ENCODE measurements around the gene NXPH3. TPM values are rescaled to one million over a fixed set of nuclear protein-coding genes. Genes with fewer than 3 reads are reported as not detected.

NXPH3 gene
- total and polyA plus RNA-seq, 9 of the 15 experiments (the other 6 are each of a cell fraction or from before 2014, with no cell fraction given): 0.04 to 0.27 (median 0.07) TPM; not detected in 2

- no peak for TF ChIP-seq NKRF (IDR thresholded peaks at IDR 0.05; ENCODE audit: borderline replicate concordance)
- TF ChIP-seq ZKSCAN8 (CRISPR knock-in tag; IDR thresholded peaks at IDR 0.05): no peak
- 0 out of 4 replicates have a peak, but pooled peaks of 1 of the 2 experiments have one; percentile 21 for TF ChIP-seq NONO (IDR thresholded peaks at IDR 0.05; ENCODE audit: low read depth in 2 of 2, low read length in 1 of 2)
- TF ChIP-seq MAZ (CRISPR knock-in tag; conservative IDR thresholded peaks at IDR 0.05 in 1 of 2, IDR thresholded peaks at IDR 0.05 in 1 of 2): peak in 1 of 2 experiments; percentile 79; a peak in 3 of 4 replicates
- TF ChIP-seq JUND (IDR thresholded peaks at IDR 0.05; ENCODE audit: borderline replicate concordance, low read depth, low read length): 0 out of 2 replicates have a peak, but pooled peaks have one; percentile 8
- TF ChIP-seq JUND (tag; IDR thresholded peaks at IDR 0.05; ENCODE audit: borderline replicate concordance, low read depth, low read length): no peak; the same call in 2 of the 3 replicates
- TF ChIP-seq GTF2E2 (tag; IDR thresholded peaks at IDR 0.05): no peak
- TF ChIP-seq NR2F6 (CRISPR knock-in tag; IDR thresholded peaks at IDR 0.05): no peak
- no peak for TF ChIP-seq ZNF589 (CRISPR knock-in tag; IDR thresholded peaks at IDR 0.05; ENCODE audit: low read depth)
- no peak for TF ChIP-seq TRIM28 (IDR thresholded peaks at IDR 0.05)
- TF ChIP-seq PKNOX1 (IDR thresholded peaks at IDR 0.05): 0 out of 2 replicates have a peak, but pooled peaks have one; percentile 10
- TF ChIP-seq ZBTB33 (CRISPR knock-in tag; IDR thresholded peaks at IDR 0.05): peak; percentile 70; the same call in 1 of the 2 replicates
- no peak for TF ChIP-seq CBX2 (IDR thresholded peaks at IDR 0.05; ENCODE audit: insufficient read depth, low read length, poor library complexity, severe bottlenecking)
- no peak for TF ChIP-seq ZNF224 (CRISPR knock-in tag; IDR thresholded peaks at IDR 0.05)
- TF ChIP-seq SMAD4 (CRISPR knock-in tag; conservative IDR thresholded peaks at IDR 0.05): no peak
- peak; percentile 99 for TF ChIP-seq STAG1 (CRISPR knock-in tag; IDR thresholded peaks at IDR 0.05; ENCODE audit: borderline replicate concordance)
- no peak for TF ChIP-seq KLF6 (CRISPR knock-in tag; IDR thresholded peaks at IDR 0.05; ENCODE audit: borderline replicate concordance)
- peak; percentile 78; the same call in 1 of the 2 replicates for TF ChIP-seq ARID2 (IDR thresholded peaks at IDR 0.05)
- TF ChIP-seq ZBED1 (IDR thresholded peaks at IDR 0.05): no peak
- TF ChIP-seq ZNF778 (CRISPR knock-in tag; IDR thresholded peaks at IDR 0.05): no peak
- no peak for TF ChIP-seq ZNF449 (CRISPR knock-in tag; IDR thresholded peaks at IDR 0.05)
These were observed 7.6 kb upstream of the NXPH3 start (continued) for GRCh38 chr17:49567871-49568694.

Measured in K562 (cell line).